Activated T-cell treated with anti-CD3 and anti-CD28 coated beads, Interleukin-2, amount 50 U/mL, for 4 hours (primary cell): ENCODE measurements around the gene BHLHA15. TPM values are rescaled to one million over a fixed set of nuclear protein-coding genes. Genes with fewer than 3 reads are reported as not detected.

Source experiments
- ATAC-seq, 2 donors: fragments of 200-7000 bp; cut with Tn5 transposase; one replicate each; pipeline ENCODE4 v1.10.0; 2021
- DNase-seq: peaks from one replicate; pipeline ENCODE4 v3.0.0-alpha.2; 2020
- H3K27me3 Mint-ChIP-seq: one replicate; pipeline ENCODE4 v1.8.0; 2021; ENCODE audit warnings: low read depth, mixed read lengths
- H3K36me3 Mint-ChIP-seq: one replicate; pipeline ENCODE4 v1.8.0; 2022; ENCODE audit warnings: mixed read lengths; ENCODE audit not compliant: insufficient read depth
- H3K4me1 Mint-ChIP-seq: one replicate; pipeline ENCODE4 v1.8.0; 2021; ENCODE audit warnings: low read depth, mixed read lengths
- H3K4me3 Mint-ChIP-seq: one replicate; pipeline ENCODE4 v1.8.0; 2021; ENCODE audit warnings: mild to moderate bottlenecking, moderate library complexity, mixed read lengths
- H3K9me3 Mint-ChIP-seq: one replicate; pipeline ENCODE4 v1.8.0; 2021; ENCODE audit warnings: mixed read lengths
- total RNA-seq, 3 donors: library from RNA; stranded (reverse); gene quantifications; one replicate each; pipeline ENCODE4 v1.2.1, GENCODE V29; 2021

Gene BHLHA15
- total RNA-seq, 3 donors from 2014 or later: 0.52 to 0.69 TPM; not detected in 1

GRCh38 chr7:98222533-98223195 is 11.4 kb downstream of the BHLHA15 start:
- ATAC-seq (no peak), DNase-seq (no peak)
- Mint-ChIP-seq H3K27me3 (no peaks in the 10 kb centered on the region), H3K4me3 (no peak overlapping the region), H3K9me3 (no peaks in the 10 kb centered on the region), H3K36me3 (peaks cover 11% of the 10 kb centered on the region), H3K4me1 (peaks cover 15% of the 10 kb centered on the region)

- DNase-seq (no peak), ATAC-seq (no peak)
- Mint-ChIP-seq H3K27me3 (no peaks in the 10 kb centered on the region), H3K4me3 (no peak overlapping the region), H3K36me3 (peaks cover 11% of the 10 kb centered on the region), H3K4me1 (peaks cover 12% of the 10 kb centered on the region), H3K9me3 (no peaks in the 10 kb centered on the region)
Measured at GRCh38 chr7:98223351-98223897, 12.2 kb downstream of the BHLHA15 start.

DNA sequence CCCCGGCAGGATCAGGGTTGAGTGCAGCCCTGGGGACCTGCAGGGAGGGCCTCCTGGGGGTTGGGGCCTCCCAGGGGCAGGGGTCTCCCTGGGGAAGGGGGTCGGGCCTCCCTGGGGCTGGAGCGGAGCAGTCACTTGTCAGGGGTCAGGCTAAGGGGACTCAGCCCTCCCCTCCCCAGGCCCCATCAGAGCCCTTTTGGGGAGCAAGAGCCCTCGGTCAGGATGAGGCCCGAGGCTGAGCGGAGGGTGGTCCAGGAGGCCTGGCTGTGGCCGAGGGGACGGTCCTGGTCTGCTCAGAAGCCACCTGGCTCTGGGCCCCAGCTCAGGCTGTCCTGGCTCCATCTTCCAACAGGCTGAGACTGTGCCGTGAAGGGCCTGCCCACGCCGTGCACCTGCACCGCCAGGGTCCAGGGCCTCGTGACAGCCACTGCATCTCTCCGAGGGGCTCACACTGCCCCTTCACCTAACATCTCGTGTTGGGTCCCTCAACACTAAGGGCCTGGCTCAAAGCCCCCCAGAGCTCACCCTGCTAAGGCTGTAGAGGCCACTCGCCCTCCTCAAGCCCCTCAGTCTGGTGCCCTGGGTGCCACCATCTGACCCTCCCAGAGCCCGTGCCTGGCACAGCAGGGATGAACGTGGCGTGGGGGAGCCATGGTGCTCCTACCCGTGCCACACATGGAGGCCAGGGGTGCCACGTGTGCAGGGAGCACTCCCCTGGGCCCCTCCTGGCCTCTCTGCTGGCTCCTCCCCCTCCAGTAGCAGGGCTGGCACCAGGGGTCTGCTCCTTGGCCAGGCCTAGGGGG is 12.9 kb downstream of the BHLHA15 start:
- no peaks in the 10 kb centered on the region for H3K9me3 Mint-ChIP-seq
- peaks cover 8% of the 10 kb centered on the region for H3K36me3 Mint-ChIP-seq
- no peak for DNase-seq
- no peak overlapping the region for H3K4me3 Mint-ChIP-seq
- ATAC-seq: no peak
- no peaks in the 10 kb centered on the region for H3K27me3 Mint-ChIP-seq
- H3K4me1 Mint-ChIP-seq: peaks cover 5% of the 10 kb centered on the region

DNA sequence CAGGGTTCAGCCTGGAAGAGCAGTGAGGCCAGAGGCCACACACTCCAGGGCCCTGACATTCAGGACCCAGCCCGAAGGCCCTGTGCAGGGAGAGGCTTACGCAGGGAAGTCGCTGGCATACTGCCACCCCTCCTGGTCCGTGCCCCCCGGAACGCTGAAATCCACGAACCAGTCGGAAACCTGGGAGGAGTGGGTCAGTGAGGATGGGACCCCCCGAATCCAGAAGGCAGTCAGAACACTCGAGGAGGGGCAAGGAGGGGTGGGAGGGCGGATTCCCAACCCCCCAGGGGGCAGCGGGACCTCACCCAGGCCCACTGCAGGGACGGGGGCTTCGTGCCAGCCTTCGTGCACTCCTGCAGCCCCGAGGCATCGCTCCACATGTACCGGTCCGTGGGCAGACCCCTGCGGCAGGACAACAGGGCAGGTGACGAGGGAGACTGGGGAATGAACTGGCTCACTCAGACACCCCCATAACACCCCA is 13.5 kb downstream of the BHLHA15 start:
- H3K9me3 Mint-ChIP-seq: no peaks in the 10 kb centered on the region
- H3K4me1 Mint-ChIP-seq: peaks cover under 1% of the 10 kb centered on the region
- H3K4me3 Mint-ChIP-seq: no peak overlapping the region
- no peaks in the 10 kb centered on the region for H3K27me3 Mint-ChIP-seq
- no peak for ATAC-seq
- DNase-seq: no peak
- H3K36me3 Mint-ChIP-seq: peaks cover 7% of the 10 kb centered on the region

DNA sequence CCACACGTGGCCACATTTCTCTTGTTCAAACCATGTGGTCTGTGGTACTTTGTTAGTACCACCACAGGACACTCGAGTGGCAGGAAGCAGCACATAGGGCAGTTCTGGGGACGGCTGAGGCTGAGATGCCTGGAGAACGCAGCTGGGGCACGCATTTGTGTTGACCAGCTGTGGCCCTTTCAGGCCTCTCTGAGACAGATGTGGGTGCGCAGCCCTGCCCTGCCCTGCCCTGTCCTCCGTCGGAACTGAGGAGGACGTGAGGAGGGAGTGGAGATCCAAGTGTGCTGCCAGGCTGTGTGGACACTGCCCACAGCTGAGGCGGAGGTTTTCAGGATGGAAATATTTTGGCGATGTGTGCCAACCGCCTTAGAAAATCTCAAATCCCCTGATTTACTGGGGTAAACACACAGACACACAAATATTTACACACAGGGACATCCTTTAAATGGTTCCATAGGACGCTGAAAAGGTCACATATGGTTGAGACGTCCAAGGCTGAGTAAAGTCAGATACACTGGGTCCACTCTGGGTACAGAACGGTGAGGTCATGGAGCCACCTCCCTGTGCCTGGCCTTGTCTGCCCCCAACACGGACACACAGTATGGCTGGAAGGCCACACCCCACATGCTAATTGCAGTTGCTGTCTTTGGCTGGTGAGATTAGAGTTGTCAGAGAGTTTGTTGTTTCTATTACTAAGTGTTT is 14.8 kb downstream of the BHLHA15 start:
- Mint-ChIP-seq H3K4me1 (no peaks in the 10 kb centered on the region), H3K4me3 (no peak overlapping the region), H3K27me3 (no peaks in the 10 kb centered on the region), H3K9me3 (no peaks in the 10 kb centered on the region), H3K36me3 (peaks cover 11% of the 10 kb centered on the region)
- DNase-seq: no peak
- no peak for ATAC-seq

GRCh38 chr7:98227939-98228338 is 16.7 kb downstream of the BHLHA15 start:
- peaks cover 11% of the 10 kb centered on the region for H3K36me3 Mint-ChIP-seq
- no peak overlapping the region for H3K4me3 Mint-ChIP-seq
- DNase-seq: no peak
- ATAC-seq: no peak
- no peaks in the 10 kb centered on the region for H3K27me3 Mint-ChIP-seq
- no peaks in the 10 kb centered on the region for H3K9me3 Mint-ChIP-seq
- no peaks in the 10 kb centered on the region for H3K4me1 Mint-ChIP-seq

GRCh38 chr7:98228801-98229200 is 17.6 kb downstream of the BHLHA15 start:
- ATAC-seq (no peak), DNase-seq (no peak)
- Mint-ChIP-seq H3K9me3 (no peaks in the 10 kb centered on the region), H3K27me3 (no peaks in the 10 kb centered on the region), H3K4me1 (no peaks in the 10 kb centered on the region), H3K36me3 (peaks cover 11% of the 10 kb centered on the region), H3K4me3 (no peak overlapping the region)

DNA sequence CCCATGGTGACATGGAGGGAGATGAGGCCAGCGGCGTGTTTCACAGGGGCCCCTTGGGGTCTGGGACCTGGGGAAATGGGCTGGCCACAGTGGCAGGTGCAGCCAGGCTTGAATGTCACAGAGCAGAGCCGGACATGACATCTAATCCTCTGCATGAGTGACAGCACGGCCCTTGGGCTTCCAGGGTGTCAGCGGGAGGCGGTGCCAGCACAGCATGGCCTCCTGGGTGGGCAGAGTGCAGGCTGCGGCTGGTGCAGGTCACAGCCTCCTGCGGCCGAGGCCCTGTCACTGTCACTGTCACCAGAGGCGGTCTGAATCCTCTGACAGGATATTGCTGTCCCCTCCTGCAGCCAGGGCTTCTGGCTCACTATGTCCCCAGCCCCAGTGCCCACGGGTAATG is 18.2 kb downstream of the BHLHA15 start:
- DNase-seq (no peak), ATAC-seq (no peak)
- H3K9me3 Mint-ChIP-seq: no peaks in the 10 kb centered on the region
- no peak overlapping the region for H3K4me3 Mint-ChIP-seq
- H3K4me1 Mint-ChIP-seq: no peaks in the 10 kb centered on the region
- H3K27me3 Mint-ChIP-seq: no peaks in the 10 kb centered on the region
- H3K36me3 Mint-ChIP-seq: peaks cover 11% of the 10 kb centered on the region

DNA sequence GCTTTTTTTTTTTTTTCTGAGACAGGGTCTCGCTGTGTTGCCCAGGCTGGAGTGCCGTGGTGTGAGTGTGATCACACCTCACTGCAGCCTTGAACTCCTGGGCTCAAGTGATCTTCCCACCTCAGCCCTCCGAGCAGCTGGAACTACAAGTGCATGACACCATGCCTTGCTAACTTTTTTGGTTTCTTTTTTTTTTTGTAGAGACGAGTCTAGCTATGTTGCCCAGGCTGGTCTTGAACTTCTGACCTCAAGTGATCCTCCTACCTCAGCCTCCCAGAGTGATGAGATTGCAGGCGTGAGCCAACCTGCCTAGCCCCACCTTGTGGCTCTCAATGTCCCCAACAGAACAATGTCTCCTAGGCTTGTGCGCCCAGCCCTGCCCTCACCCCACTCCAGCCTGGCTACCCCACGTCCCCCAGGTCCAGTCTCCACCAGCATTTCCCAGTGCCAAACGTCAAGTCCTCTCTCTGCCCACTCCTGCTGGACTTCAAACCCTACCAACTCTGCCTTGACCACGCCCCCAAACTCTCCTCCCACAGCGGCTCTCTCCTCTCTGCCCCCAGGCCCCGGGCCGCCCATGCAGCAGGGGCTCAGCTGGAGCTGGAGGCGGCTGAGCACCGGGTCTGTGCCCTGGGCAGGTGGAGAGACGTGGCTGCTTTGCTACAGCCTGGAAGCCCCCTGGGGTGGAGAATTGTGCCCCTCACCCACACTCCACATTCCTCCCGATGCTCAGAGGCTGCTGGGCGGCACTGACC is 18.9 kb downstream of the BHLHA15 start:
- no peak overlapping the region for H3K4me3 Mint-ChIP-seq
- no peaks in the 10 kb centered on the region for H3K4me1 Mint-ChIP-seq
- no peak for ATAC-seq

DNA sequence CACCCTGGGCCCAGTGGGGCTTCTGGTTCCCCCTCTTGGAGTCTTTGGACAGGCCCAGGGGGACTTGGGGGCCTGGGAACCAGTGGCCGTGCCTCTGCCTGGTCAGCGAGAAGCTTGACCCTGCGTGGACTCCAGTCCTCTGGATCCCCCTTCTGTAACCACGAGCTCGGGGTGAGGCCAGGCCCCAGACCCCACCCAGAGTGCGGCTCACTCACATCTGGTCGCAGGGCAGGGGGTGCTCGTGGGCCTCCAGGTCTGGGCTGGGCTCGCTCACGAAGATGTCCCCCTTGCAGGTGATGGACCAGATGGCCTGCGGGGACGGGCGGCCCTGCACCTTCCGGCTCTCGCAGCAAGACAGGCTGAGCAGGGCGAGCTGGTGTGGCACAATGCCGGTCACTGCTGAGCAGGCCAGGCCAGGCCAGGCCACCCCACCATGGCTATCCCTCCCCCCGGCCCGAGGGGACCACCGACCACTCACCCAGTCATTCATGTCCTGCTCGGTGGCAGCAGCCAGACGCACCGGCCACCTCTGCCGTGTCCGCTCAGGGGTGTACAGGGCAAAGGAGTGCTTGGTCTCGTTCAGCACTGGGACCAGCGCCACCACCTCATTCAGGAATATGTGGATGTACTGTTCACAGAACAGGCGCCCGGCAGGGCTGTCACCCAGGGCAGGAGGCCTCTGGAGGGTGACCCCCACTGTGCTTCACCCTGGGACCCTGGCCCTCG is 19.7 kb downstream of the BHLHA15 start:
- DNase-seq (no peak), ATAC-seq (no peak)
- Mint-ChIP-seq H3K27me3 (no peaks in the 10 kb centered on the region), H3K9me3 (no peaks in the 10 kb centered on the region), H3K36me3 (peaks cover 11% of the 10 kb centered on the region), H3K4me3 (no peak overlapping the region), H3K4me1 (no peaks in the 10 kb centered on the region)

More for the DNA sequence above, 18.9 kb downstream of the BHLHA15 start:
- no peak for DNase-seq
- Mint-ChIP-seq H3K9me3 (no peaks in the 10 kb centered on the region), H3K36me3 (peaks cover 13% of the 10 kb centered on the region), H3K27me3 (no peaks in the 10 kb centered on the region)

DNA sequence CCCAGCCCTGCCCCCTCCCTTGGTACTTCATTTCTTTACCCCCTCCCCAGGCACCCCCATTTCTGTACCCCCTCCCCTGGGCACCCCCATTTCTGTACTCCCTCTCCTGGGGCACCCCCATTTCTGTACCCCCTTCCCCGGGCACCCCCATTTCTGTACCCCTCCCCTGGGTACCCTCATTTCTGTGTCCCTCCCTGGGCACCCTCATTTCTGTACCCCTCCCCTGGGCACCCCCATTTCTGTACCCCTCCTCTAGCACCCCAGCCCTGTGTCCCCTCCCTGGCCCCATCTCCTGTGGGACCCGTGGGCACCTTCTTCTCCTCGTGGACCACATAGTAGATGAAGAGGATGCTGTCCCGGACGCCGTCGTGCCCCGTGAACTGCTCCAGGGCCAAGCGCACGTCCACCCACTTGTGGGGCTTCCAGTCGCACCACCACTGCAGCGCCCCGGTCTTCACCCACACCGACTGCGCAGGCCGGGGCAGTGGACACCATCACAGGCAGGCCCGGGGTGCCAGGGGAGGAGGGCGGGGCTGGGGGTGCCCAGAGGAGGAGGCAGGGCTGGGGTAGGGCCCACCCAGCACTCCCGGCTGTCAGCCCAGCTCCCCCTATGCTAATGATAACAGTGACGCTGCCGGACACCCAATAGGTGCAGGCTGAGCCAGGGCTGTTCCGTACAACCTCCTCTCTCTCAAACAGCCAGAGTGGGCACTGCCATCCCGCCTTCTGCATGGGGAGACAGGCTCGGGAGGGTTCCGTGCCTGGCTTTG is 20.4 kb downstream of the BHLHA15 start:
- H3K4me3 Mint-ChIP-seq: no peak overlapping the region

DNA sequence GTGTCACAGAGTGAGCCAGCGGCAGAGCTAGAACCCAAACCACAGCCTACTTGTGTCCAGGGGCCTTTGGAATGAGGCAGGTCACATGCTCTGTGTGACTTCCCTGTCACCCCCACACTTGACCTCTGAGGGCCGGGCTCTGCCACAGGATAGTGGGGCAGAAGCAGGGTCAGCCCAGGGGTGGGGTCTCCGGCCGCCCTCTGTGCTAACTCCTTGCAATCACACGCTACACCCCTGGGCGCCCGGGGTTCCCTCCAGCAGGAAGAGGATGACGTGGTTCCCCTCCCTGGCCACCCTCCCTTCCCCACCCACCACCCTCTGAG is 21.0 kb downstream of the BHLHA15 start:
- no peak for DNase-seq
- Mint-ChIP-seq H3K4me3 (no peak overlapping the region), H3K36me3 (peaks cover 12% of the 10 kb centered on the region), H3K9me3 (no peaks in the 10 kb centered on the region), H3K4me1 (no peaks in the 10 kb centered on the region), H3K27me3 (no peaks in the 10 kb centered on the region)
- no peak for ATAC-seq

More for the DNA sequence above, 20.4 kb downstream of the BHLHA15 start:
- DNase-seq (no peak), ATAC-seq (no peak)
- Mint-ChIP-seq H3K4me1 (no peaks in the 10 kb centered on the region), H3K9me3 (no peaks in the 10 kb centered on the region), H3K36me3 (peaks cover 7% of the 10 kb centered on the region), H3K27me3 (no peaks in the 10 kb centered on the region)

DNA sequence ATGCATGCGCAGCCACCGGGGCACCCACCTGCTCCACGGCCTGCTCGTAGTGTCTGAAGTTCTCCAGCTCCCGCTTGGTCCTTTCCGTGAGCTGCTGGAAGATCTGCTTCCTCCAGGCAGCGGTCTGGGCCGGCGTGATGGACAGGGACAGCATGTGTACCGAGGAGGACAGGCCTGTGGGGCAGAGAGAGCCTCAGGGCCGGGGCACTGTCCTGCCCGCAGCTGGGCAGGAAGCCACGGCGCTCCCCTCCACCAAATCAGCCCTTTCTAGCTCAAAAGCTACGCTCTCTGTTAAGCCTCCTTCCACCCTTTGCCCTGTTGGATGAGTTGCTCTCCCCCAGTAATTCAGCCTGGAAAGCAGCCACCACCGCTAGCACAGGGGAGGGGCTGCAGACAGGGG is 21.6 kb downstream of the BHLHA15 start:
- Mint-ChIP-seq H3K4me3 (no peak overlapping the region), H3K27me3 (no peaks in the 10 kb centered on the region), H3K36me3 (peaks cover 12% of the 10 kb centered on the region), H3K4me1 (no peaks in the 10 kb centered on the region), H3K9me3 (no peaks in the 10 kb centered on the region)
- ATAC-seq: no peak
- DNase-seq: no peak
